ENCODE measurements around the gene GK.
A peak's percentile ranks its signal among the peaks of the same experiment; 100 is the strongest.
"Not testable (repeated sequence)": the region's sequence is repeated elsewhere in the genome, so short reads cannot be mapped to it uniquely, and the experiment has no call there.

GK gene

GRCh38 chrX:30706216-30706775 is 53.1 kb downstream of the GK start:
- DNase-seq (ENCODE audit: low read depth in 2 of 2), result no peak

- no peak for DNase-seq (ENCODE audit: low read depth in 2 of 2)
Observed at GRCh38 chrX:30712214-30712613, 59.0 kb downstream of the GK start.

- DNase-seq (ENCODE audit: low read depth in 2 of 2), result peak; percentile 13 to 24
Observed at GRCh38 chrX:30713061-30713525, 59.9 kb downstream of the GK start.

GRCh38 chrX:30714138-30714537 is 60.9 kb downstream of the GK start:
- no peak for DNase-seq (ENCODE audit: low read depth in 2 of 2)

GRCh38 chrX:30715976-30716375 is 62.8 kb downstream of the GK start:
- no peak for DNase-seq (ENCODE audit: low read depth in 2 of 2)

GRCh38 chrX:30733852-30734660 is 80.8 kb downstream of the GK start:
- DNase-seq (ENCODE audit: low read depth in 2 of 2), result no peak

GRCh38 chrX:30734782-30735181 is 81.6 kb downstream of the GK start:
- no peak for DNase-seq (ENCODE audit: low read depth in 2 of 2)

- DNase-seq (ENCODE audit: low read depth in 2 of 2), result peak; percentile 60 to 62
Observed at GRCh38 chrX:30735839-30736238, 82.6 kb downstream of the GK start.

GRCh38 chrX:30741545-30741944 is 88.3 kb downstream of the GK start:
- DNase-seq (ENCODE audit: low read depth in 2 of 2), result no peak

- no peak for DNase-seq (ENCODE audit: low read depth in 2 of 2)
Observed at GRCh38 chrX:30748342-30748960, 95.2 kb downstream of the GK start.

GRCh38 chrX:30751497-30751896 is 98.3 kb downstream of the GK start:
- no peak for DNase-seq (ENCODE audit: low read depth in 2 of 2)

GRCh38 chrX:30762755-30763154 is 109.5 kb downstream of the GK start:
- DNase-seq (ENCODE audit: low read depth in 2 of 2), result no peak

GRCh38 chrX:30773764-30774163 is 120.5 kb downstream of the GK start:
- DNase-seq (ENCODE audit: low read depth in 2 of 2), result not testable (repeated sequence)

- DNase-seq (ENCODE audit: low read depth in 2 of 2), result no peak
Observed at GRCh38 chrX:30777575-30777974, 124.4 kb downstream of the GK start.

GRCh38 chrX:30779453-30780030 is 126.3 kb downstream of the GK start:
- DNase-seq (ENCODE audit: low read depth in 2 of 2), result no peak
